GM21381 (cell line): ENCODE results near the gene SNX10.

Experiments
- ATAC-seq: cut with Tn5 transposase; IDR thresholded peaks from one replicate; pipeline ENCODE4 v1.9.1; 2021; ENCODE audit warnings: mild to moderate bottlenecking, moderate library complexity; ENCODE audit not compliant: unreplicated experiment

The SNX10 gene

DNA sequence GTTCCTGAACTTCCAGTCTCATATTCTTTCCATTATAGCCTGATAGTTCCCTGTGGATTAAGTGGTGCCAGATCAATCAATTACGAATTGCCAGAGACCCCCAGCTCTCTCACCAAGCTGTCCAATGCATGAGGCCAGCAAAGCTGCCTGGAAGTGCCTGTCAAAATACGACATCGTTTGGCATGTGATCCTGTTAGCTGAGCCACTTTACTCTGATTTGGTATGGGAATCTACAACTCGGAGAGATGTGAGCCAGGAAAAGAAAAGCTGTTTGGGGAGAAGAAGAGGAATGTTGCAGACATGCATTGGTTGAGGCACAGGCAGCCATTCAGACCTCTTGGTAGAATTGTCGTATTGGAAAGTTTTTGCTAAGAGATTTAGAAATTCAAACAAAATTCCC is 3.9 kb downstream of the SNX10 start:
- no peak for ATAC-seq

- ATAC-seq = no peak
Observed at GRCh38 chr7:26298472-26299058, 6.9 kb downstream of the SNX10 start.

- ATAC-seq = peak; percentile 54
Observed at GRCh38 chr7:26305090-26305868, 13.6 kb downstream of the SNX10 start.

DNA sequence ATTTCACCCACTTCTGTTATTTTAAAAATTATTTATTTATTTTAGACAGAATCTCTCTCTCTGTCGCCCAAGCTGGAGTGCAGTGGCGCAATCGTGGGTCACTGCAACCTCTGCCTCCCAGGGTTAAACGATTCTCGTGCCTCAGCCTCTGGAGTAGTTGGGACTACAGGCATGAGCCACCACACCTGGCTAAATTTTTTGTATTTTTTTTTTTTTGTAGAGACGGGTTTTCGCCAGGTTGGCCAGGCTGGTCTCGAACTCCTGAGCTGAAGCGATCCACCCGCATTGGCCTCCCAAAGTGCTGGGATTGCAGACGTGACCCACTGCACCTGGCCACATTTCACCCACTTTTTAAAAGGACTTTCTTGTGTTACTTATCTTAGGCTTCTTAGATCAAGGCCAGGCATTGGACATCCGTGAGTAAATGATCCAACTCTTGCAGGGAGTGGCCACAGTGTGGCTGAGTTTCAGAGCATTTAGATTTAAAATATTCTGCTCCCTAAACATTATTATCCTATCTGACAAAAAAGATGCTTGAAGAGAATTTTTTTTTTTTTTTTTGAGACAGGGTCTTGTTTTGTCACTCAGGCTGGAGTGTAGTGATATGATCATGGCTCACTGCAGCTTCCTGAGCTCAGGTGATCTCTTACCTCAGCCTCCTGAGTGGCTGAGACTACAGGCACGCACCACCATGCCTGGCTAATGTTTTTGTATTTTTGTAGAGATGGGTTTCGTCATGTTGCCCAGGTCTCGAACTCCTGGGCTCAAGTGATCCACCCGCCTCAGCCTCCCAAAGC is 14.4 kb downstream of the SNX10 start:
- no peak for ATAC-seq

DNA sequence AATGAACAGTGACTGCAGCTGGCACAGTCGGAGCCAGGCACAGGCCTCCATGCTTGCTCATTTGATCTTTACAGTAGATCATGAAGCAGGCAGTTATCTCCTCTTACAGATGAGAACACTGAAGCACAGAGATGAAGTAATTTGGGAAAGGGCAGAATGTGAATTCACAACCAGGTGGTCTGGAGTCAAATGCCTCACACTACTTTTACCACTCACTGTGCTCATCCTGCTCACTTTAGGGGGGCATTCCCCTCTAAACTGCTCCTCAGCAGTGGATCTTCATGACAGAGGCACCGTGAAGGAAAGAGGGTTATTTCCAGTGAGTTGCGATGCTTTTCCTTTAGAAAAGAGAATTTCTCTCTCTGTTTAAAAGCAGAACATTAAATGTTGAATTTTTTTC is 15.1 kb downstream of the SNX10 start:
- no peak for ATAC-seq

- ATAC-seq = no peak
Observed at GRCh38 chr7:26307226-26307625, 15.6 kb downstream of the SNX10 start.

DNA sequence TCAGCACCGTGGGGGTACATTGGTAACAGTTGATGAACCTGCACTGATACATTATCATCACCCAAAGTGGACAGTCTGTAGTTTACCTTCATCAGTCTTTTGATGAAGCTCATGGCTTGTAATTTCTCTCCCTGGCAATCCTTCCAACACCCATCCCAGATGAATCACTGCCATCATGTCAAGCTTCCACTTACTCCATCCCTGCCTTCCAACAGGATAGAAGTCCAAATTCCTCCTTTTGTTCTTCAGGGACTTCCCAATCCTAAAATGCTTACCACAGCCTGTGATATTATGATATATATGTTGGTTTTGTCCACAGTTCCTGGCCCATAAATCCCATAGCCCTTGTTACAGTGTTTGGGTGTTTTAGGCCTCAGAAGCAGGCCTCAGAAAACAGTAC is 16.1 kb downstream of the SNX10 start:
- no peak for ATAC-seq

DNA sequence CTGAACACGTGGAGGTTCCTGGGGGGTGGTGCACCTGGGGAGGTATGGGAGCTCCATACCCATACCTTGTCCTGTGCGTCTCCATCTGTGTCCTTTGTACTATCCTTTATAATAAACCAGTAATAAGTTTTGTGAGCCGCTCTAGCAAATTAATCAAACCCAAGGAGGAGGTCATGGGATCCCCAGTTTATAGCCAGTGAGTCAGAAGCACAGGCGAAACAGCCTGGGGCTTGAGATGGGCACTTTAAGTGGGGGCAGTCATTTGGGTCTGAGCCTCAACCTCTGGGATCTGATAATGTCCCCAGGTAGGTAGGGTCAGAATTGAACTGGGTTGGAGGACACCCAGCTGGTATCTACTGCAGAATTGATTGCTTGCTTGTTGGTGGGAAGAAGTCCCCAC is 16.9 kb downstream of the SNX10 start:
- ATAC-seq = no peak

- no peak for ATAC-seq
Observed at GRCh38 chr7:26309089-26309488, 17.4 kb downstream of the SNX10 start.

DNA sequence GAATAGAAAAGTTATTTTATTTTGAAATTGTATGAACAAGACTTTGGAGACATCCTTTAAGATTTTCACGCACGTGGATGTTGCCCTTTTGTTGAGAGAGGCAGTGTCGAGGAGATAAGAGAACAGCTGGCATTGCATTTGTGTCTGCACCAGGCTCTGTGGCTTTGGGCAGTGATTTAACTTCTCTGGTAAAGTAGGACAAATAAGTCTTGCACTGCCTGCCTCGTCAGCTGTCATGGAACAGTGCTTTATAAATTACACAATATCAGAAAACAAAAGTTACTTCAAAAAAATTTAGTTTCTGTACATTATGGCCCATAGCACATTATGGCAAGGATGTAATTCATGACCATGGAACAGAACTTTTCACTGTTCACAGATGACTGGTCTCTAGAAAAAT is 20.1 kb downstream of the SNX10 start:
- ATAC-seq = no peak

DNA sequence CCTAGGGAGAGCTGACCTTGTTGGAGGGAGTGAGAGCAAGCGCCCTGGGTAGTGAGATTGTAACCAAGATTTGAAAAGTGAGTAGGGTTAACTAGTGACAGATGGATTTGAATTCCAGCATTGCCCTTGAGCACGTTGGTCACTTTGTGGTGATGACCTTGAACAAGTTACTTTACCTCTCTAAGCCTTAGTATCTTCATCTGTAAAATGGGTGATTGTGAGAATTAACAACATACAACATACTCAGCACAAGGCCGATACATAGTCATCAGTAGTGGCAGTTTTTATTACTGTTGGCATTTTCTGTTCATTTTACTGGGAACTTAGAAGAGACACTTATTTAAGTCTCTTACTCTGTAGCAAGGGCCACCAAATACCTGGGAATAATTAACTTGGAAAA is 25.5 kb downstream of the SNX10 start:
- ATAC-seq = no peak

DNA sequence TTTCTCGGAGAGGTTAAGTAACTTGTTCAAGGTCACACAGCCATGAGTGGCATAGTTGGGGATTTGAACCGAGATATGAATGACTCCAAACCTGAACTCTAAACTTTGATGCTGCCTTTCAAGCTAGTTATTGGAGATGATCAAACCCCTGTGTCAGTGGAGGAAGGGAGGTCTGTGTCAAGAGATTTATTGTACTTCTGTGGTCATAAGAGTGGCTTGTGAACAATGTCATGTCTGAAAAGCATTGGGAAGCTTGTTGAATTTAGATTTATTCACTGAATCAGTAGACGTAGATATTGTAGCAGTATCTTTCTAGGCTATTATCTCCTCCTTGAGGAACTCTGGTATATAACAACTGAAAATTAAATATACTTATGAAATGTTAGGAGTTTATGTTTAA is 27.3 kb downstream of the SNX10 start:
- no peak for ATAC-seq

DNA sequence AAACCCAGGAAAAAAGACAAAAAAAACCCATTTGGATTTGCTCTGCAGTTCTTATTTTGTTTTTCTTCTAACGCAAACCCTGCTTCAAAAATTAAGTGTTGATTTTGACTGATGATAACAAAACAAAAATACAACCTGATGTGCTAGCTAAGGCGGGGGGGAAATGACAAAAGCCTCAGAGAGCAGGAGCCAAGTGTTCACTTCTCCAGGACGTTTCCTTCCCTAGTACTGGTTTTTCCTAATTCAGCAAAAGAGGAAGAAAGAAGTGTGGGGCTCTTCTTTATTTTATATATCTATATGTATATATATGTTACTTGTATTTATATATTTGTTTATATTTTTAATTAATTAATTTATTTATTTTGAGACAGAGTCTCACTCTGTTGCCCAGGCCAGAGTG is 28.0 kb downstream of the SNX10 start:
- ATAC-seq = no peak

DNA sequence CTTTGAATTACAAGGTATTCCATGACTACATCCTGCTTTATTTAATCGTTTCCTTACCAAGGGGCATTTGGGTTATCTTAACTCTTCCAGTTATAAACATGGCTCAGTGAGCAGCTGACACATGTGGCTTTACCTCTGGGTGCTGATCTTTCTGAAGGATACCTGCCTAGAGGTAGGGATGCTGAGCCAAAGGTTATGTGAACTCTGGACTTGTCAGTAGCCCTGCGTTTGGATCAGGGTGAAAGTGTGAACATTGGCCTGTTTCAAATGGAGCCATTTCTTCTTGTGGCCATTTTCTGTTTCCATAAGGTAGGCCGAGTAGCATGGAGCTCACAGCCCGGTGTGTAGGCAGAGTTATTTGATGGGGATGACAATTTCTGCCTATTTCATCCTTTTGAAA is 29.2 kb downstream of the SNX10 start:
- no peak for ATAC-seq

- ATAC-seq = no peak
Observed at GRCh38 chr7:26321435-26321834, 29.8 kb downstream of the SNX10 start.

- ATAC-seq = no peak
Observed at GRCh38 chr7:26326211-26326610, 34.5 kb downstream of the SNX10 start.

DNA sequence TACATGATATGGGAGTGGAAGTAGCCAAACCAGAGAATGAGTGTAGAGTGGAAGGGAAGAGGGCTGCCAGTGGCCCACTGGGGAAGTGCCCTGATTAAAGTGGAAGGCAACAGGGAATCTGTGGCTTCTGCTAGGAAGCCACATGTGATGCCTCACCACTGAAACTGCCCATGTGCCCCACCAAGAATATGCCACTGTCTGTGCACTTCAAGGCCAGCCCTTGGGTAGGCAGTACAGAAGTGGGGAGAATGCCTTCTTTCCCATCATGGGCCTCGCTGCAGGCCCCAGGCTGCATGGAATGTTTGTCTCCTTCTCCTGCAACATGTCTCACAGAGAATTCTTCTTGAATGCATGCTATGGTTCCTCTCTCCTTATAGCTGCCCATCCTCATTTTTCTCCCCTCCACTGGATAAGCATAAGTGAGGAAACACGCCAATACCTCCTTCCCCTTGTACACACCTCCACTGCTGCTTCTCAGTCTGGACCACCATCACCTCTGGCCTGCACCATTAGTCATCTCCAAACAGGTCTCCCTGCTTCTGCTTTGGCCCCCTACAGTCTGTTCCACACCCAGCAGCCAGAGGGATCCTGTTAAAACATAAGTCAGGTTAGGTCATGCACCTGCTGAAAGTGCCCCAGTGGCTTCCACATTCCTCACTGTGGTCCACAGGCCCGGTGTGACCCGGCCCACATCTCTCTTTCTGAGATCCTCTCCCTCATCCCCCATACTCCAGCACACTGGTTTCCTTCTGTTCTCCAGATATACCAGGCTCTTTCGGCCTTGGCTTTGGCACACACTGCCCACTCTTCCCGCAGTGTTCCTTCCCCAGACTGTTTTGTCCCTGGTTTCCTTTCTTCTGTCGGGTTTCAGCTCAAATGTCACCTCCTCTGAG is 37.1 kb downstream of the SNX10 start:
- ATAC-seq = no peak

GRCh38 chr7:26329520-26330255 is 38.0 kb downstream of the SNX10 start:
- peak; percentile 60 for ATAC-seq

DNA sequence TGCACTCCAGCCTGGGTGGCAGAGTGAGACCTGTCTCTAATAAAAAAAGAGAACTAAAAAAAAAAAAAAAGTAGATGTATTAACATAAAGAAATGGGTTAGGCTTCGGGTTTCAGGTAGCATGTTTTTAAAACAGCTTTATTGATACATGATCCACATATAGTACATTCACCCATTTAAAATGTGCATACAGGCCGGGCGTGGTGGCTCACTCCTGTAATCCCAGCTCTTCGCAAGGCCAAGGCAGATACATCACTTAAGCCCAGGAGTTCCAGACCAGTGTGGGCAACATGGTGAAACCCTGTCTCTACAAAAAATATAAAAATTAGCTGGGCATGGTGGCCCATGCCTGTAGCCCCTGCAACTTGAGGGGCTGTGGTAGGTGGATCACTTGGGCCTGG is 39.5 kb downstream of the SNX10 start:
- ATAC-seq = no peak

DNA sequence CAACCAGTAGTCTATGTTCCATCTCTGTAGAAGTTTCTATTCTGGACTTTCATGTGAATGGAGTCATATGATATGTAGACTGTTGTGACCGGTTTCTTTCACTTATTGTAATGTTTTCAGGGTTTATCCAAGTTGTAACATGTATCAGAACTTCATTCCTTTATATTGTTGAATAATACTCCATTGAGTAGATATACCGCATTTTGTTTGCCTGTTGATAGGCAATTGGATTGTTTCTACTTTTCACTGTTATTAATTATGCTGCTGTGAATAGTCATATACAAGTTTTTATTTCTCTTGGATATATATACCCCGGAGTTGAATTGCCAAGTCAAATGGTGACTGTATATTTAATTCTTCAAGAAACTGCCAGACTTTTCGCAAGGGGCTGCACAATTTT is 40.1 kb downstream of the SNX10 start:
- ATAC-seq = no peak
